ENCODE data around the gene LCNL1.
"Not testable (repeated sequence)": the region's sequence is repeated elsewhere in the genome, so short reads cannot be mapped to it uniquely, and the experiment has no call there.

Gene LCNL1

GRCh38 chr9:136995362-136995761, 12.6 kb downstream of the LCNL1 start:
- no peak for DNase-seq

- DNase-seq: no peak
Measured at GRCh38 chr9:136995772-136996311, 13.0 kb downstream of the LCNL1 start.

GRCh38 chr9:136996361-136997292, 13.8 kb downstream of the LCNL1 start, which contains the start of gene CLIC3:
CLIC3 (minus strand) TSS chr9:136996568; CDS start chr9:136996543, 25 bp downstream.
- DNase-seq: no peak

DNA sequence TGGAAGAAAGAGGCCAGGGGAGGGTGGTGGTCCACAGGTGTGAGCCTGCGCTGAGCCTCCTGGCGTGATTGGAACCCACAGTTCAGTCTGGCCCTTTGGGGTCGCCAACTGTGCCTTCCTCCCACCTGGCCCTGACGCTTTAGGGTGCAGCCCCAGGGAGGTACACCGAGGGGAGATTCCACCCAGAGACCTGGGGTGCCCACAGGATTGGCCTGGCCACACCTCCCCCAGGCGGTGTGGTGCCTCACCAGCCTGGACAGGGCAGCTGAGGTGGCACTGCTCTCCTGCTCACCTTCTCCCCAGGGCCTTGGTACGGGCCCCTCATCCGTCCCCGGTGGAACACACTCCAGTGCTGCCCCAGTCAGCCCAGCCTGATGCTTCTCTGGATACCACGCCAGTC, 14.6 kb downstream of the LCNL1 start:
- no peak for DNase-seq

GRCh38 chr9:136997830-136998234, 15.0 kb downstream of the LCNL1 start:
- DNase-seq: no peak

- DNase-seq: no peak
Measured at GRCh38 chr9:137000177-137000930, 17.6 kb downstream of the LCNL1 start.

- no peak for DNase-seq
Measured at GRCh38 chr9:137001857-137002645, 19.3 kb downstream of the LCNL1 start.

DNA sequence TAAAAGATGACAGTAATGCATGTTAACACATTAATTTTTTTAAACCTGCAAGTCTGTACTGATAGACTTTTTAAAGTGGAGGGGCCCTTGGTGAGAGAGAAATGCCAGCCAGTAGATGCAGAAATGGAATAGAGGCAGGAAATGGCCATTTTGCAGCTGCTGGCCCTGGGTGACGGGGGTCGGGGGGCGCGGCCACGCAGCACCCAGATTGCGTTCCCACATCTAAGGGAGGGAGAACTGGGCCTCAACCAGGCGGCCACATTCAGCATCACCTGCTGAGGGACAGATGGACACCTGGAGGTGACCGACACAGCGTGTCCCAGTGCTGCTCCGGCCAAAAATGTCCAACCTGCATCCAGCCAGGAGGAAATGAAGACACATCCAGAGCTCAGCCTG, 19.9 kb downstream of the LCNL1 start:
- DNase-seq: no peak

- not testable (repeated sequence) for DNase-seq
Measured at GRCh38 chr9:137004285-137004684, 21.5 kb downstream of the LCNL1 start.

DNA sequence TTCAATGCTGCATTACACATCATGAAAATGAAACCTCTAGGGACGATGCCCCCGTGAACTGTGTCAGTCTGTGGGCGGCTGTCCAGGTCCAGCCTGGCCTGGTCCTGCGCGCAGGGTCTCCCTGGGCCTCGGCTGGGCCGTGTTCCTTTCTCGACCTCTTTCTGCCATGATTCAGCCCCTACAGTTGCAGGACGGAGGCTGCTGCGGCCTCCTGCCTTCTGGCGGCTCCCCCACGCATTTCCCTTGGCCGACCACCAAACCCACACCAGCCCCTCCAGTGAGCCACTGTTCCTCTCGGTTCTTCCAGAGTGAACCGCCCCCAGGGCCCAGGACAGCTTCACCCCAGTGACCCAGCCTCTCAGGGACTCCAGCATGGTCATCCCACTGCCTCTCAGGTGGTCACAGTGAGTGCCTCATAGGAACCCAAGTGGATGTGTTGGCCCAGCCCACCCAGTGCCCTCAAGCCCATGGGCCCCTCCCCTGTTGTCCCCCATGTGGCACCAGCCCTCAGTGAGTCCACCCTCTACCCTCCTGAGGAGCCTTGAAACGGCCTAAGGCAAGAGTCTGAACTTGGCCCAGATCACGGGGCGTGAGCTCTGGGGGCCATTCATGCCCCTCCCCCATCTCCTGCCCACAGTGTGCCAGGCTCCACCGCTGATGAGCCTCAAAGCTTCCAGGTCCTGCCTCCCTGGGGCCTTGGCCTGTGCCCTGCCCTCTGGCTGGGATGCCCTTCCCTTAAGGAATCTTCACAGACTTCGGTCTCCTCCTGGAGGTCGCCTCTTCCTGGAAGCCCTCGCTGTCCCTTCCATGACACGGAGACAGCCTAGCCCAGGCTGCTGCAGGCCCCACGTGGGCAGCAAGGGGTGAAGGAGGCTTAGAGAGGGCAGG, 23.6 kb downstream of the LCNL1 start:
- DNase-seq: no peak

- no peak for DNase-seq
Measured at GRCh38 chr9:137007108-137007815, 24.5 kb downstream of the LCNL1 start.

GRCh38 chr9:137007816-137008270, 25.1 kb downstream of the LCNL1 start:
- DNase-seq: no peak

- no peak for DNase-seq
Measured at GRCh38 chr9:137008312-137008711, 25.5 kb downstream of the LCNL1 start.

- no peak for DNase-seq
Measured at GRCh38 chr9:137009217-137009616, 26.4 kb downstream of the LCNL1 start.

- no peak for DNase-seq
Measured at GRCh38 chr9:137009938-137010732, 27.3 kb downstream of the LCNL1 start.

DNA sequence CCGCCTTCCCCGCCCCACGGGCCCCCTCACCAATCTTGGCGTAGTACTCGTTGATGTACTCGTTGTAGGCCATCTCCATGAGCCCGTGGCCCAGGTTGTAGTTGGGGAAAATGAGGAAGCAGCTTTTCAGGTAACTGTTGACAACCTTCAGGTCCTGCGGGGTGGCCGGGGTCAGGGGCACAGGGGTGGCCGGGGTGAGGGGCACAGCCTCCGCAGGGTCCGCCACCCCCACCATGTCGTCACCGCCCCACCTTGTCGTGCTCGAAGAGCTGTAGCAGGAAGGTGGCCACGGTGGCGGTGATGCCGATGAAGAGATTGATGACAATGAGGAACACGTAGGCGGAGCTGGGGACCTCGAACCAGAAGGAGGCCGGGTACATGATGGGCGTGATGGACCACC, 28.4 kb downstream of the LCNL1 start:
- no peak for DNase-seq

DNA sequence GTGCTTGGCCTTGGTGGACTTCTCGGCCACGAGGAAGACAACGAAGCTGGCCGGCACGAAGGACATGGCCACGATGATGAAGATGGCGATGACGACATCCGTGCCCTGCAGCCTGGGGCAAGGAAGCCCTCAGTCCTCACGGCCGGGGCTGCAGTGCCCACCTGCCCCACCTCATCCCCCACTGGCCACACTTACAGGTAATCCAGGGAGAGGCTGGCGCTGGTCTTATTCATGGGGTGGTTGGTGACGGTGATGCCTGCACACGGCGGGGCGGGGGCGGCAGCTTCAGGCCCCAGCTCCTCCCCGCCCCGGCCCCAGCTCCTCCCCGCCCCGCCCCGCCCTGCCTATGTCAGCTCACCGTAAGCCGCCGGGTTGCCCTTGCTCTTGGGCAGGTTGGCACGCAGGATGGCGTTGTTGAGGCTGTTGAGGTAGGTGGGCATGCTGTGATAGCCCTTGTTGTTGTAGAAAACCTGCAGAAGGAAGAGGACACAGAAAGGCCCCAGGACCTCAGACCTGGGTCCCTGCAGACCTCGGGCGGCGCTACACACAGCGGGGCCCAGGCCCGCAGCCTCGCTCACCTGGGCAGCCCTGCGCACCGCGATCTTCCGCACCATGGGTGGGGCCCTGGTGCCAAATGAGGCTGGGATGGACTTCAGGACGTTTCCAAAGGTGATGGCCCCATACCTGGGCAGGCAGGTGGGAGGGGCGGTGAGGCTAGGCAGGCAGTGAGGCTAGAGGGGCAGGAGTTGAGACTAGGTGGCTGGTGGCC, 29.3 kb downstream of the LCNL1 start:
- no peak for DNase-seq

GRCh38 chr9:137012694-137013570, 30.1 kb downstream of the LCNL1 start:
- DNase-seq: no peak
